Lower leg skin (tissue), 4 donors: Measurements from ENCODE around the gene BHLHE40. TPM values are rescaled to one million over a fixed set of nuclear protein-coding genes. Genes with fewer than 3 reads are reported as not detected.

Experiments used
- DNase-seq, 2 donors: peaks; one replicate each; pipeline ENCODE4 v3.0.0-alpha.2; 2019; ENCODE audit warnings: low spot score in 2 of 2
- H3K4me3 ChIP-seq: fragments of 200-600 bp; sonication (generic); 2 replicates; pipeline ENCODE4 v1.5.1; 2017; ENCODE audit warnings: mild to moderate bottlenecking, low read depth; ENCODE audit not compliant: poor library complexity, severe bottlenecking
- CTCF ChIP-seq, 3 donors: fragments of 450-650 bp; IDR thresholded peaks; one replicate each; pipeline ENCODE4 v1.5.1; 2016; ENCODE audit warnings: antibody characterized with exemption in 3 of 3, mild to moderate bottlenecking in 3 of 3, moderate library complexity in 2 of 3
- POLR2A ChIP-seq, 2 donors: fragments of 450-650 bp; IDR thresholded peaks; one replicate each; pipeline ENCODE4 v1.6.1; 2016 to 2017; ENCODE audit warnings: antibody characterized with exemption in 2 of 2, mild to moderate bottlenecking in 1 of 2, moderate library complexity in 1 of 2
- WGBS, 2 donors: methylation state at CpG; one replicate each; pipeline ENCODE4 v1.1.5; 2018; 5-methylcytosine and 5-hydroxymethylcytosine counted together
- intact Hi-C: fragments of 100-400 bp; cut with DNase I; formaldehyde crosslinking; loops from one replicate; pipeline ENCODE4 v1.15.0; 2023; ENCODE audit warnings: low total_unique reads
- total RNA-seq, 4 donors: library from RNA; depleted of rRNA; stranded (reverse); fragments of >200 nt; gene quantifications; one replicate each; pipeline ENCODE4 v1.1.0, GENCODE V29; 2016

BHLHE40 gene
- total RNA-seq, 4 donors from 2014 or later: 69.9 to 178 (median 143) TPM

- 3% methylated on average over 23 to 32 of the region's 32 CpGs for WGBS, 2 donors
- intact Hi-C loops: loop anchor here (5.0 kb wide), 1 partner anchor 42 kb away; no protein-coding TSS in a partner anchor
- peak; percentile 95 to 98 for DNase-seq
- H3K4me3 ChIP-seq: peak overlapping the region; percentile 90
- TF ChIP-seq POLR2A (IDR thresholded peaks at IDR 0.05) (no peak), CTCF (IDR thresholded peaks at IDR 0.05) (peak in 1 of 3 donors; percentile 89)
These were observed 1.3 kb downstream of the BHLHE40 start for GRCh38 chr3:4980229-4981203.

GRCh38 chr3:4981294-4981664 lies 2.0 kb downstream of the BHLHE40 start:
- 4 to 7% methylated on average over 3 of the region's 3 CpGs for WGBS, 2 donors
- no peak for DNase-seq
- intact Hi-C loops: loop anchor here (5.0 kb wide), 1 partner anchor 41 kb away; no protein-coding TSS in a partner anchor
- no peak for TF ChIP-seq CTCF (IDR thresholded peaks at IDR 0.05)
- TF ChIP-seq POLR2A (IDR thresholded peaks at IDR 0.05): no peak
- no peak overlapping the region for H3K4me3 ChIP-seq

GRCh38 chr3:4981665-4982494 lies 2.6 kb downstream of the BHLHE40 start:
- 15 to 16% methylated on average over 8 of the region's 8 CpGs for WGBS, 2 donors
- H3K4me3 ChIP-seq: no peak overlapping the region
- intact Hi-C loops: loop anchor here (5.0 kb wide), 1 partner anchor 40 kb away; no protein-coding TSS in a partner anchor

GRCh38 chr3:4982773-4983738 lies 3.8 kb downstream of the BHLHE40 start:
- no peak for DNase-seq
- TF ChIP-seq CTCF (IDR thresholded peaks at IDR 0.05) (no peak), POLR2A (IDR thresholded peaks at IDR 0.05) (no peak)
- intact Hi-C loops: loop anchor here (5.0 kb wide), 1 partner anchor 39 kb away; no protein-coding TSS in a partner anchor
- 71 to 73% methylated on average over 40 of the region's 40 CpGs for WGBS, 2 donors
- H3K4me3 ChIP-seq: peak overlapping the region; percentile 1

More at GRCh38 chr3:4981665-4982494, 2.6 kb downstream of the BHLHE40 start:
- no peak for DNase-seq
- TF ChIP-seq POLR2A (IDR thresholded peaks at IDR 0.05): no peak
- TF ChIP-seq CTCF (IDR thresholded peaks at IDR 0.05): peak in 1 of 3 donors; percentile 30
